Type B pancreatic cell (in vitro differentiated cells): ENCODE measurements around the gene LRFN2. TPM values are rescaled to one million over a fixed set of nuclear protein-coding genes. Genes with fewer than 3 reads are reported as not detected.
A peak's percentile ranks its signal among the peaks of the same experiment; 100 is the strongest.

Experiments used
- DNase-seq: peaks from one replicate; pipeline ENCODE4 v3.0.0; 2021; ENCODE audit warnings: mixed read lengths; ENCODE audit not compliant: unreplicated experiment; ENCODE audit errors: extremely low spot score
- H3K27ac Mint-ChIP-seq: 2 replicates; pipeline ENCODE4 v1.8.0; 2021; ENCODE audit warnings: mild to moderate bottlenecking, mixed read lengths
- H3K27me3 Mint-ChIP-seq: 2 replicates; pipeline ENCODE4 v1.8.0; 2021; ENCODE audit warnings: mixed read lengths
- H3K36me3 Mint-ChIP-seq: 2 replicates; pipeline ENCODE4 v1.8.0; 2021; ENCODE audit warnings: mixed read lengths
- H3K4me1 Mint-ChIP-seq: one replicate; pipeline ENCODE4 v1.8.0; 2021; ENCODE audit warnings: mixed read lengths; ENCODE audit not compliant: unreplicated experiment
- H3K4me3 Mint-ChIP-seq: 2 replicates; pipeline ENCODE4 v1.8.0; 2021; ENCODE audit warnings: mild to moderate bottlenecking, mixed read lengths
- H3K9me3 Mint-ChIP-seq: 2 replicates; pipeline ENCODE4 v1.8.0; 2021; ENCODE audit warnings: mixed read lengths
- CTCF ChIP-seq: fragments of 200-600 bp; sonication (generic); conservative IDR thresholded peaks from 2 replicates; pipeline ENCODE4 v1.5.0; 2021; ENCODE audit warnings: antibody characterized with exemption, mild to moderate bottlenecking
- total RNA-seq: library from RNA; stranded (reverse); gene quantifications from 2 replicates; pipeline ENCODE4 v1.2.1, GENCODE V29; 2021; ENCODE audit warnings: low replicate concordance

LRFN2 gene
- total RNA-seq, 1 donor from 2014 or later = 3.4 TPM

GRCh38 chr6:40346246-40346645 lies 240.9 kb downstream of the LRFN2 start:
- Mint-ChIP-seq H3K27me3 (peaks cover 5% of the 10 kb centered on the region), H3K36me3 (no peaks in the 10 kb centered on the region), H3K4me3 (no peak overlapping the region), H3K4me1 (peaks cover 39% of the 10 kb centered on the region), H3K27ac (no peak overlapping the region), H3K9me3 (no peaks in the 10 kb centered on the region)
- peak; percentile 22 for DNase-seq
- no peak for TF ChIP-seq CTCF

- Mint-ChIP-seq H3K9me3 (no peaks in the 10 kb centered on the region), H3K27me3 (peaks cover 5% of the 10 kb centered on the region), H3K27ac (no peak overlapping the region), H3K4me3 (no peak overlapping the region), H3K4me1 (peaks cover 45% of the 10 kb centered on the region), H3K36me3 (no peaks in the 10 kb centered on the region)
- DNase-seq = peak; percentile 58
- TF ChIP-seq CTCF = no peak
Observed at GRCh38 chr6:40344566-40345167, 242.5 kb downstream of the LRFN2 start.

DNA sequence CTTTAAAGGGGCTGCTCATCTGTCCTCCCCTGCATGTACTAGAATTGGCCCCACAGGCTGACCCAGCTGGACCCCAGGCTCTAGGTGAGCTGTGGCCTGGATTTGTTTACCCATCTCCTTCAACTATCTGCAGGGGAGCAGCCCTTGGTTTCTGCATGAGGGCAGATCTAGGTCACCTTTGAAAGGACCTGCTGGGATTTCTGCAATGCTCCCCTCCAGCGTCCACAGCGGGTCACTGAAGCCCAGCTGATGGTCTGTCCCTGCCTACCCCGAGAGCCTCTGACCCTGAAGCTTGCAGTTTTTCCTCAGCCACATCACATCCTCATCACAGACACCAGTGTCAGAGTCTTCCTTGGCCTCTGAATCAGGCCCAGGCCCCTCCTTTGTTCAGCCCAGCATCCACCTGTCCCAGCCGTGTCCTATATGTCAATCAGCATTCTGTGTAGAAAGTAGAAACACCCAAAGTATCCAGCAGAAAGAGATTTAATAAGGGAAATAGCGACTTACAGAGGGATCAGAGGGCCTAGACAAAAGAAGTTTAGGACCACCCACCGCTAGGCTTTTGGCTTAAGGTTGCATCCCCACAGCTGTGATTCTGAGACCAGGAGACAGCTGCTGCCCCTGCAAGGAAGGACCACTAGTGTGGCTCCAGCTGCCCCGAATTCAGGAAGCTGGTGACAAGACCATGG lies 243.1 kb downstream of the LRFN2 start:
- Mint-ChIP-seq H3K4me1 (peaks cover 44% of the 10 kb centered on the region), H3K27ac (no peak overlapping the region), H3K9me3 (no peaks in the 10 kb centered on the region), H3K36me3 (no peaks in the 10 kb centered on the region), H3K4me3 (no peak overlapping the region), H3K27me3 (peaks cover 12% of the 10 kb centered on the region)
- DNase-seq = peak; percentile 58
- TF ChIP-seq CTCF = no peak

DNA sequence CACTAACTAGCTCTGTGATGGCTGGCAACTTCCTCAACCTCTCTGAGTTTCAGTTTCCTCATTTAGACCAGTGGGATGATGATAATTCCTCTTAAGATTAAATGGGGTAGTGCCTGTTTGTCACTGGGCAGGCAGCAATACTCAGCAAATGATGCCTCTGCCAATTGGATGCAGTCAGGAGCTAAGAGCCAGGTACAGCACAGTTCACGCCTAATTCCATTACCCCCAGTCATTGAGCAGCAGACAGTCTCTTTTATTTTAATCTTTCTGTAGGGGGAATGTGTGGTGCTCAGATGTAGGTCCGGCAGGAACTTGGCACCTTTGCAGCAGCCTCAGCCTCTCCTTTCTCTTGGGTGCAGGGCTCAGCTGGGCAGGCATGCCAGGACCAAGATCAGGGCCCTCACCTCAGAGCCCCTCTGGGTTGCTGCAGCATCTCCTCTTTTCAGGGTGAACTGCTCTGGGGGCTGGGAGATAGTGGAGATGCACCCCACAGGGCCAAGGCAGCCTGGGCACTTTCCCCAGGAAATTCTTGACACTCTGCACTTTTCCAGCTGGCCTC lies 243.8 kb downstream of the LRFN2 start:
- Mint-ChIP-seq H3K4me3 (no peak overlapping the region), H3K9me3 (no peaks in the 10 kb centered on the region), H3K4me1 (peaks cover 40% of the 10 kb centered on the region), H3K27ac (no peak overlapping the region), H3K36me3 (no peaks in the 10 kb centered on the region), H3K27me3 (peaks cover 12% of the 10 kb centered on the region)
- peak; percentile 4 for DNase-seq
- TF ChIP-seq CTCF = no peak

- Mint-ChIP-seq H3K4me3 (no peak overlapping the region), H3K27me3 (peaks cover 16% of the 10 kb centered on the region), H3K9me3 (no peaks in the 10 kb centered on the region), H3K27ac (no peak overlapping the region), H3K4me1 (peaks cover 35% of the 10 kb centered on the region), H3K36me3 (no peaks in the 10 kb centered on the region)
- no peak for TF ChIP-seq CTCF
- DNase-seq = peak; percentile 7
Observed at GRCh38 chr6:40342723-40343122, 244.4 kb downstream of the LRFN2 start.
